Type B pancreatic cell (in vitro differentiated cells): ENCODE results near the gene KPTN. TPM values are rescaled to one million over a fixed set of nuclear protein-coding genes. Genes with fewer than 3 reads are reported as not detected.

Experiments
- DNase-seq: peaks from one replicate; pipeline ENCODE4 v3.0.0; 2021; ENCODE audit warnings: mixed read lengths; ENCODE audit not compliant: unreplicated experiment; ENCODE audit errors: extremely low spot score
- H3K27ac Mint-ChIP-seq: 2 replicates; pipeline ENCODE4 v1.8.0; 2021; ENCODE audit warnings: mild to moderate bottlenecking, mixed read lengths
- H3K27me3 Mint-ChIP-seq: 2 replicates; pipeline ENCODE4 v1.8.0; 2021; ENCODE audit warnings: mixed read lengths
- H3K36me3 Mint-ChIP-seq: 2 replicates; pipeline ENCODE4 v1.8.0; 2021; ENCODE audit warnings: mixed read lengths
- H3K4me1 Mint-ChIP-seq: one replicate; pipeline ENCODE4 v1.8.0; 2021; ENCODE audit warnings: mixed read lengths; ENCODE audit not compliant: unreplicated experiment
- H3K4me3 Mint-ChIP-seq: 2 replicates; pipeline ENCODE4 v1.8.0; 2021; ENCODE audit warnings: mild to moderate bottlenecking, mixed read lengths
- H3K9me3 Mint-ChIP-seq: 2 replicates; pipeline ENCODE4 v1.8.0; 2021; ENCODE audit warnings: mixed read lengths
- CTCF ChIP-seq: fragments of 200-600 bp; sonication (generic); conservative IDR thresholded peaks from 2 replicates; pipeline ENCODE4 v1.5.0; 2021; ENCODE audit warnings: antibody characterized with exemption, mild to moderate bottlenecking
- total RNA-seq: library from RNA; stranded (reverse); gene quantifications from 2 replicates; pipeline ENCODE4 v1.2.1, GENCODE V29; 2021; ENCODE audit warnings: low replicate concordance

The KPTN gene
- total RNA-seq, 1 donor from 2014 or later, result 21.2 TPM

DNA sequence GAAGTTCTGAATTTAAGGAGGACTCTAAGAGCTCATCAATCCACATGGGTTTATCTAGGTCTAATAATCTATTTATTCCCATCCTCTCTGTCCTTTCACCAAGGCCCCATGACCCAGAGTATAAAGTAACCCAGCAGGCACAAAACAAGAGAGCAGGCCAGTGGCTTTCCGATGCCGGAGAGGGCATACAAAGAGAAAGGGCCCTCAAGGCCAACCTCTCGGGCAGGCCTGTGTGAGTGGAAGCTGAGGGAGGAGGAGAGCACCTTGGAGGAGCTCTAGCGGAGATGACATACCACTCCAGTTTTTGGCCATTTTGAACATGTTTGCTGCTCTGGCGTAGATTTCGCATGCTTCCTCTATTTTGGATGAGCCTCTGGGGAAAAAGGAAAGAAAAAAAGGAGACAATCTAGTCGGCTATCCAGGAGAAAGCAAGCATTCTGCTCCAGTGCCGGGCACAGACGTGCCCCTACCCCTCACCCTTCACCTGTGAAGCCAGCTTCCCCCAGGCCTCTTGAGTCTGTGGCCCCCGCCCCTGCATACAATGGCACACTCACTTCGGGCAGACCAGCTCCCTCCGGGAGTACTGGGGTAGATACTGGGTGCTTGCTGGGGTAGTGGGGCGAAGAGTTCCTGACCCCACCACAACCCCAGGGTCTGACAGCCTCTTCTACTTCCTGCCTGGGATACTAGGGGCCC is 19.3 kb upstream of the KPTN start:
- Mint-ChIP-seq H3K9me3 (no peaks in the 10 kb centered on the region), H3K27me3 (no peaks in the 10 kb centered on the region), H3K27ac (no peak overlapping the region), H3K36me3 (peaks cover 3% of the 10 kb centered on the region), H3K4me1 (no peaks in the 10 kb centered on the region), H3K4me3 (no peak overlapping the region)
- no peak for DNase-seq
- TF ChIP-seq CTCF, result no peak

DNA sequence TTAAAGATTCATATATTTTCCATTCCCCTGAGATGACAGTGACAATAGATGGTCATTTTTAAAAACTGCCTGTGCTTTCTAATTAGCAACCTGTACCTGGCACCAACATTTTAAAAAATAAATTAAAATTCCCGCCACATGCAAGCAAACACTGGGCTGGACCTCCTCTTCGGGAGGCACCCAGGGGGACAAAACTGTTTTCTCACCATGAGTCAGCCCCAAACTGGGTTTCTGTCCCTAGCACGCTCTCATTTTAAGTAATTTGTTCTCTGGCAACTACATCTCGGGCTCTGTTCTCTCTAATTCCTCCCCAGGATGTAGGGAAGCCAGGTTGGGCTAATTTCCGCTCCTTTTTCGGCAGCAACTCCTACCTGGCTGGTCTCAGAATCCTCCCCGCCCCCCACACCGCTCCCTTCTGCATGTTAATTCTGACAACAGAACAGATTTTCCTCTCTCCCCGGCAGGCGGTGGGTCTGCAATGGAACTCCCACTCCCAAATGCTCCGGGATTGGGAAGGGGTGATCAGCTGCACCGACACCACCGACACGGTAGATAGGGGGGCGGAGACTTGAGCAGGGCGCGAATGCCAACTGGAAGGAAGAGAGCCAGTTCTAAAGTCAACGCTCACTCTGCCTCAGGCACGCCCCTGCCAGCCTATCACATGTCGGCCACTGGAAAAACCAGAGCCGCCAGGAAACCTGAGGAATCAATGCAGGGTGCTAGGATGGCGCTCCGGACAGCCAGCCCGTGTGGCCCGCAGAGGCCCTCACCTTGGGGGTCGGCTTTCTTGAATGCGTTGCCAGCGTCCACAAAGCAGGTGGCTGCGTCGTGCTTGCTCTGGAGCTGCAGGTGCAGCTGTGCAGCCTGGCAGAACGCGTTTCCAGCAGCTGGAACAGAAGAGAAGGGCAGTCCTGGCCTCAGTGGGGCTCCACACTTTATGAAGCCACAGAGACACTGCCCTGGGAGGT is 16.1 kb upstream of the KPTN start:
- no peak for TF ChIP-seq CTCF
- Mint-ChIP-seq H3K9me3 (no peaks in the 10 kb centered on the region), H3K4me3 (no peak overlapping the region)

DNA sequence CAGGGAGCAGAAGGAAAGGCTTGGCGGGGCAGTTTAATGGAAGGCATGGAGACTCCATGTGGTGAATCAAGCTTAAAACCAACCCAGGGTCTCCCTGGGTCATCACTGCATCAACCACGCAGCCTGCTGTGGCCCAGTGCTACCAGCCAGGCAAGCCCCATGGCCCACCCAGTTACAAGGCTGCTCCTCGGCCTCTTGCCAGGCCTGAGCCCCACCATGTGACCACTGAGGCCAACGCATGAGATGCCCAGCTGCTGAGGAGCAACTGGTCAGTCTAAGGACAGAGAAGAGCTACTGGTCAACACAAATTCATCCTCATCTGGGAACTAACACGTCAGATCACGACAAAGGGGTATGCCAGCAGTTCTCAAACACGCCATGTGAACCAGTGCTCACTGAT is 15.4 kb upstream of the KPTN start:
- DNase-seq, result no peak
- H3K9me3 Mint-ChIP-seq, result no peaks in the 10 kb centered on the region
- H3K36me3 Mint-ChIP-seq, result peaks cover 6% of the 10 kb centered on the region
- H3K27ac Mint-ChIP-seq, result no peak overlapping the region
- H3K4me1 Mint-ChIP-seq, result no peaks in the 10 kb centered on the region
- TF ChIP-seq CTCF, result no peak
- H3K4me3 Mint-ChIP-seq, result no peak overlapping the region
- no peaks in the 10 kb centered on the region for H3K27me3 Mint-ChIP-seq

More for the DNA sequence above, 16.1 kb upstream of the KPTN start:
- no peak overlapping the region for H3K27ac Mint-ChIP-seq
- H3K27me3 Mint-ChIP-seq, result no peaks in the 10 kb centered on the region
- DNase-seq, result no peak
- H3K4me1 Mint-ChIP-seq, result no peaks in the 10 kb centered on the region
- H3K36me3 Mint-ChIP-seq, result peaks cover 6% of the 10 kb centered on the region

DNA sequence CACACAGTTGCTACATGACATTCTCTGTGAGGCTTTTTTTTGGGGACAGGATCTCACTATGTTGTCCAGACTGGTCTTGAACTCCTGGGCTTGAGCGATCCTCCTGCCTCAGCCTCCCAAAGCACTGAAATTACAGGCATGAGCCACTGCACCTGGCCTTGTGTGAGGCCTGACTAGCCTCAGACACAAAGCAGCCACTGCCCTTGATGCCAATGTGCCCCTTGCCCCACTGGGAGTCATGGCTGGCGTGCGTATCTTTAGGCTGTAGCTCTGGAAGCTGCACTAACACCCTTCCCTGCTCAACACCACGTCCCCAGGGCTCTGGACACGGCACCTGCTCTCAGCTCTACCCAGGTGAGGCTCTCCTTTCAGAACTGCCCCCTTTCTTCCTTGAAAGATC is 14.5 kb upstream of the KPTN start:
- H3K27me3 Mint-ChIP-seq, result no peaks in the 10 kb centered on the region
- no peak overlapping the region for H3K4me3 Mint-ChIP-seq
- no peaks in the 10 kb centered on the region for H3K9me3 Mint-ChIP-seq
- peaks cover 6% of the 10 kb centered on the region for H3K36me3 Mint-ChIP-seq
- H3K4me1 Mint-ChIP-seq, result no peaks in the 10 kb centered on the region
- no peak for TF ChIP-seq CTCF
- no peak for DNase-seq
- no peak overlapping the region for H3K27ac Mint-ChIP-seq

DNA sequence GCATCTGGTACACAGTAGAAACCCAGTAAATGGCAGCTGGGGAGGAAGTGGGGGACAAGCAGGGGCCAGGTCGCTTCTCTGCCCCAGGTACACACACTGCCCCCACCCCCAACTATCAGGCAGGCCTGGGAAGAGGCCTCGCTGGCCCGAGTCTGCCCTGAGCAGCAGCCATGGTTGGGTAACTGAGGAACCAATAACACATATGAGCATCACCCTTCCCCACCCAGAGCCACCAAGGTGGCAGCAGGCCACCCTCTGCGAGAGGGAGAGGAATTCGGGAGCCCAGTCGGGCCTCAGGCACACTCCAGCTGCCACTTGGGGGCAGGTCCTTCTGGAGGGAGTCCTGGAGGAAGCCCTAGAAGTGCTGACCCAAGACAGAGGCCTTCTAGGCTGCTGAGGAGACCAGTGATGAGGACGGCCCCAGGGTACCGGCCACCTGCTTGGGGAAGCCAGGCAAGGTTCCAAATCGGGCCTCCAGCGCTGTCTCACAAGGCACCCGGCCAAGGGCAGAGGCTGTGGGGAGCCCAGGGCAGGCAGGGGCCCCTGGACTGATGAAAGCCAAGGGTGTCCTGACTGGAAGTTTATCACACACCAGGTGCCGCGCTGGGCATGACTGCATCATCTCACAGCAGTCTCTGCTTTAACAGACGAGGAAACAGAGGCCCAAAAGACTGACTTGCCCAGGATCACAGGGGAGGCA is 14.0 kb upstream of the KPTN start:
- Mint-ChIP-seq H3K27ac (no peak overlapping the region), H3K4me1 (no peaks in the 10 kb centered on the region), H3K9me3 (no peaks in the 10 kb centered on the region), H3K4me3 (no peak overlapping the region), H3K36me3 (peaks cover 6% of the 10 kb centered on the region), H3K27me3 (no peaks in the 10 kb centered on the region)
- TF ChIP-seq CTCF, result no peak
- no peak for DNase-seq
